GM12878 (cell line): ENCODE data around the gene RPS19BP1. TPM values are rescaled to one million over a fixed set of nuclear protein-coding genes. Genes with fewer than 3 reads are reported as not detected.

Source experiments
- CHD2 ChIP-seq: IDR thresholded peaks from 2 replicates; pipeline ENCODE4 v1.6.1; 2011; ENCODE audit warnings: low read depth, low read length, improper control_type of control experiment, borderline replicate concordance
- CREB1 ChIP-seq: IDR thresholded peaks from 2 replicates; pipeline ENCODE4 v1.6.1; 2012; ENCODE audit warnings: low read depth, mild to moderate bottlenecking, inconsistent platforms
- DPF2 ChIP-seq: fragments of 450-650 bp; IDR thresholded peaks from 2 replicates; pipeline ENCODE4 v1.6.1; 2017; ENCODE audit warnings: mild to moderate bottlenecking
- HDAC6 ChIP-seq: fragments of 200-600 bp; sonication (generic); IDR thresholded peaks from one replicate; pipeline ENCODE4 v1.8.0; 2017; ENCODE audit warnings: antibody characterized with exemption; ENCODE audit not compliant: unreplicated experiment
- IKZF1 ChIP-seq: fragments of 450-650 bp; conservative IDR thresholded peaks from 2 replicates; pipeline ENCODE4 v1.6.1; 2017; ENCODE audit warnings: antibody characterized with exemption, mild to moderate bottlenecking
- MXI1 ChIP-seq: fragments of 150-350 bp; IDR thresholded peaks from 2 replicates; pipeline ENCODE4 v1.6.1; 2011; ENCODE audit warnings: low read depth, mild to moderate bottlenecking, inconsistent platforms, low read length, improper control_type of control experiment
- NR2F1 ChIP-seq: fragments of 450-650 bp; conservative IDR thresholded peaks from 2 replicates; pipeline ENCODE4 v1.6.1; 2017; ENCODE audit warnings: mild to moderate bottlenecking
- RCOR1 ChIP-seq: conservative IDR thresholded peaks from 2 replicates; pipeline ENCODE4 v1.6.1; 2012; ENCODE audit warnings: low read depth, low read length, improper control_type of control experiment
- SIN3A ChIP-seq: IDR thresholded peaks from 2 replicates; pipeline ENCODE4 v1.6.1; 2012; ENCODE audit warnings: low read depth, low read length, improper control_type of control experiment
- SMAD1 ChIP-seq: fragments of 450-650 bp; IDR thresholded peaks from 2 replicates; pipeline ENCODE4 v1.6.1; 2018; ENCODE audit warnings: mild to moderate bottlenecking, low read depth; ENCODE audit not compliant: partially characterized antibody
- SP1 ChIP-seq: IDR thresholded peaks from one replicate; pipeline ENCODE4 v1.6.1; 2011; ENCODE audit warnings: low read depth, low read length
- STAT1 ChIP-seq: fragments of 450-650 bp; conservative IDR thresholded peaks from 2 replicates; pipeline ENCODE4 v1.6.1; 2014; ENCODE audit warnings: antibody characterized with exemption, mild to moderate bottlenecking
- TCF3 ChIP-seq: IDR thresholded peaks from 2 replicates; pipeline ENCODE4 v1.6.1; 2012; ENCODE audit warnings: low read depth, mild to moderate bottlenecking, low read length, borderline replicate concordance; ENCODE audit not compliant: insufficient read depth
- YBX1 ChIP-seq: fragments of 450-650 bp; IDR thresholded peaks from 2 replicates; pipeline ENCODE4 v1.6.1; 2016; ENCODE audit warnings: antibody characterized with exemption
- polyA plus RNA-seq, 11 experiments: library from polyadenylated mRNA; depleted of rRNA in 4 of 11; unstranded in 6 of 11; stranded (reverse) in 5 of 11; fragments of >200 nt; fragmentation: Nextera tagmentation in 4 of 11; fragmentation: Illumina TruSeq in 1 of 11; extraction: Ambion mirVana in 4 of 11; extraction: Trizol in 1 of 11; gene quantifications; 1 replicate in 1 of 11; 2 replicates in 10 of 11; pipeline versions ENCODE4 v1.2.1 to v1.2.3, GENCODE V29; 2011 to 2016; ENCODE audit warnings: inconsistent platforms in 2 of 11, missing spikeins in 2 of 11, low read depth in 1 of 11
- total RNA-seq, 4 experiments: library from RNA; depleted of rRNA in 3 of 4; stranded (reverse); fragments of >200 nt in 3 of 4; fragmentation: Illumina TruSeq in 1 of 4; extraction: Trizol in 1 of 4; gene quantifications; 2 replicates each; pipeline versions ENCODE4 v1.2.1 to v1.2.3, GENCODE V29; 2013 to 2021
- TF ChIP-seq, protein P1 (sequence below): fragments of 450-650 bp; IDR thresholded peaks from 2 replicates; pipeline ENCODE4 v1.6.1; 2014; ENCODE audit warnings: mild to moderate bottlenecking
- TF ChIP-seq, protein P2 (sequence below), 3 experiments: IDR thresholded peaks in 2 of 3; conservative IDR thresholded peaks in 1 of 3; 2 replicates each; pipeline ENCODE4 v1.5.1; 2011; ENCODE audit warnings: low read depth in 3 of 3, low read length in 3 of 3, mild to moderate bottlenecking in 3 of 3, control low read depth in 2 of 3, moderate library complexity in 2 of 3, inconsistent platforms in 1 of 3, mixed read lengths in 1 of 3; ENCODE audit not compliant: control insufficient read depth in 2 of 3, insufficient read depth in 1 of 3; ENCODE audit errors: extremely low read depth in 1 of 3
- TF ChIP-seq, protein P3 (sequence below): fragments of 450-650 bp; IDR thresholded peaks from 2 replicates; pipeline ENCODE4 v1.6.1; 2017; ENCODE audit warnings: mild to moderate bottlenecking, moderate library complexity
- TF ChIP-seq, protein P4 (sequence below): fragments of 450-650 bp; IDR thresholded peaks from 2 replicates; pipeline ENCODE4 v1.6.1; 2017; ENCODE audit warnings: mild to moderate bottlenecking, moderate library complexity

RPS19BP1 gene
- total and polyA plus RNA-seq, 10 of the 15 experiments (the other 5 are each of a cell fraction or from before 2014, with no cell fraction given): 2.7 to 206 (median 78.6) TPM

DNA sequence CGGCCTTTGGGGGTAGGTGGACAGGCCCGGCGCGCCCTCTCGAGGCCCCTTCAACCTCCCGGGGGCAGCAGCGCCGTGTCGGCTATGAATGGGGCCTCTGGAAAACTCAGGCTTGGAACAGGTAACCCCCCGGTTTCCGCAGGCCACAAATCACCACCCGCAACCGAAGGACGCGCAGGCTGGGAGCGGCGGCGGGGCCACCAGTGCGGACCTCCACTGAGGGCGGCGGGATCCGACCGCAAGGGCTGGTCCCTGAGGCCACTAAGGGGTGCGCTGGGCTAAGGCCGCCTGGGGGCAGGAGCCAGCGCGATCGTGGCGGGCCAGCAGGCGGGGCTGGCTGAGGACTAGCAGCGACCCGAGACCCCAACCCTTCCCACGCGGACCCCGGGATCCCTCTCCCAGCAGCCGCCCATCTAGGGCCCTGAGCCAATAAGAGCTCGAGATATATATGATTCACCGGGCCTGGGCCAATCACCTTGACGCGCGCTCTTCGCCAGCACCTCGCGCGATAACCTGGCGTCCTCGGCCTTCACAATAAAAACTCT lies 12.8 kb downstream of the RPS19BP1 start (continued):
- TF ChIP-seq, protein P1, sequence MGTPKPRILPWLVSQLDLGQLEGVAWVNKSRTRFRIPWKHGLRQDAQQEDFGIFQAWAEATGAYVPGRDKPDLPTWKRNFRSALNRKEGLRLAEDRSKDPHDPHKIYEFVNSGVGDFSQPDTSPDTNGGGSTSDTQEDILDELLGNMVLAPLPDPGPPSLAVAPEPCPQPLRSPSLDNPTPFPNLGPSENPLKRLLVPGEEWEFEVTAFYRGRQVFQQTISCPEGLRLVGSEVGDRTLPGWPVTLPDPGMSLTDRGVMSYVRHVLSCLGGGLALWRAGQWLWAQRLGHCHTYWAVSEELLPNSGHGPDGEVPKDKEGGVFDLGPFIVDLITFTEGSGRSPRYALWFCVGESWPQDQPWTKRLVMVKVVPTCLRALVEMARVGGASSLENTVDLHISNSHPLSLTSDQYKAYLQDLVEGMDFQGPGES: peak; percentile 45; the same call in 1 of the 2 replicates
- TF ChIP-seq SMAD1 (no peak), TCF3 (no peak), YBX1 (no peak), NR2F1 (peak; percentile 50), DPF2 (peak; percentile 53), SP1 (peak; percentile 90), MXI1 (peak; percentile 64; the same call in 1 of the 2 replicates), SIN3A (no peak), CREB1 (no peak), STAT1 (0 out of 2 replicates have a peak, but pooled peaks have one; percentile 76), CHD2 (peak; percentile 99), RCOR1 (peak; percentile 71; the same call in 1 of the 2 replicates), IKZF1 (0 out of 2 replicates have a peak, but pooled peaks have one; percentile 63), HDAC6 (no peak)
- TF ChIP-seq, protein P2, sequence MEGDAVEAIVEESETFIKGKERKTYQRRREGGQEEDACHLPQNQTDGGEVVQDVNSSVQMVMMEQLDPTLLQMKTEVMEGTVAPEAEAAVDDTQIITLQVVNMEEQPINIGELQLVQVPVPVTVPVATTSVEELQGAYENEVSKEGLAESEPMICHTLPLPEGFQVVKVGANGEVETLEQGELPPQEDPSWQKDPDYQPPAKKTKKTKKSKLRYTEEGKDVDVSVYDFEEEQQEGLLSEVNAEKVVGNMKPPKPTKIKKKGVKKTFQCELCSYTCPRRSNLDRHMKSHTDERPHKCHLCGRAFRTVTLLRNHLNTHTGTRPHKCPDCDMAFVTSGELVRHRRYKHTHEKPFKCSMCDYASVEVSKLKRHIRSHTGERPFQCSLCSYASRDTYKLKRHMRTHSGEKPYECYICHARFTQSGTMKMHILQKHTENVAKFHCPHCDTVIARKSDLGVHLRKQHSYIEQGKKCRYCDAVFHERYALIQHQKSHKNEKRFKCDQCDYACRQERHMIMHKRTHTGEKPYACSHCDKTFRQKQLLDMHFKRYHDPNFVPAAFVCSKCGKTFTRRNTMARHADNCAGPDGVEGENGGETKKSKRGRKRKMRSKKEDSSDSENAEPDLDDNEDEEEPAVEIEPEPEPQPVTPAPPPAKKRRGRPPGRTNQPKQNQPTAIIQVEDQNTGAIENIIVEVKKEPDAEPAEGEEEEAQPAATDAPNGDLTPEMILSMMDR (IDR thresholded peaks at IDR 0.05 in 2 of 3, conservative IDR thresholded peaks at IDR 0.05 in 1 of 3; ENCODE audit: control insufficient read depth in 2 of 3, extremely low read depth in 1 of 3, insufficient read depth in 1 of 3, low read depth in 3 of 3, low read length in 3 of 3): peak; percentile 26 to 75 (median 49); a peak in 4 of 6 replicates
- TF ChIP-seq, protein P3, sequence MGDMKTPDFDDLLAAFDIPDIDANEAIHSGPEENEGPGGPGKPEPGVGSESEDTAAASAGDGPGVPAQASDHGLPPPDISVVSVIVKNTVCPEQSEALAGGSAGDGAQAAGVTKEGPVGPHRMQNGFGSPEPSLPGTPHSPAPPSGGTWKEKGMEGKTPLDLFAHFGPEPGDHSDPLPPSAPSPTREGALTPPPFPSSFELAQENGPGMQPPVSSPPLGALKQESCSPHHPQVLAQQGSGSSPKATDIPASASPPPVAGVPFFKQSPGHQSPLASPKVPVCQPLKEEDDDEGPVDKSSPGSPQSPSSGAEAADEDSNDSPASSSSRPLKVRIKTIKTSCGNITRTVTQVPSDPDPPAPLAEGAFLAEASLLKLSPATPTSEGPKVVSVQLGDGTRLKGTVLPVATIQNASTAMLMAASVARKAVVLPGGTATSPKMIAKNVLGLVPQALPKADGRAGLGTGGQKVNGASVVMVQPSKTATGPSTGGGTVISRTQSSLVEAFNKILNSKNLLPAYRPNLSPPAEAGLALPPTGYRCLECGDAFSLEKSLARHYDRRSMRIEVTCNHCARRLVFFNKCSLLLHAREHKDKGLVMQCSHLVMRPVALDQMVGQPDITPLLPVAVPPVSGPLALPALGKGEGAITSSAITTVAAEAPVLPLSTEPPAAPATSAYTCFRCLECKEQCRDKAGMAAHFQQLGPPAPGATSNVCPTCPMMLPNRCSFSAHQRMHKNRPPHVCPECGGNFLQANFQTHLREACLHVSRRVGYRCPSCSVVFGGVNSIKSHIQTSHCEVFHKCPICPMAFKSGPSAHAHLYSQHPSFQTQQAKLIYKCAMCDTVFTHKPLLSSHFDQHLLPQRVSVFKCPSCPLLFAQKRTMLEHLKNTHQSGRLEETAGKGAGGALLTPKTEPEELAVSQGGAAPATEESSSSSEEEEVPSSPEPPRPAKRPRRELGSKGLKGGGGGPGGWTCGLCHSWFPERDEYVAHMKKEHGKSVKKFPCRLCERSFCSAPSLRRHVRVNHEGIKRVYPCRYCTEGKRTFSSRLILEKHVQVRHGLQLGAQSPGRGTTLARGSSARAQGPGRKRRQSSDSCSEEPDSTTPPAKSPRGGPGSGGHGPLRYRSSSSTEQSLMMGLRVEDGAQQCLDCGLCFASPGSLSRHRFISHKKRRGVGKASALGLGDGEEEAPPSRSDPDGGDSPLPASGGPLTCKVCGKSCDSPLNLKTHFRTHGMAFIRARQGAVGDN: peak; percentile 49; the same call in 1 of the 2 replicates
- TF ChIP-seq, protein P4, sequence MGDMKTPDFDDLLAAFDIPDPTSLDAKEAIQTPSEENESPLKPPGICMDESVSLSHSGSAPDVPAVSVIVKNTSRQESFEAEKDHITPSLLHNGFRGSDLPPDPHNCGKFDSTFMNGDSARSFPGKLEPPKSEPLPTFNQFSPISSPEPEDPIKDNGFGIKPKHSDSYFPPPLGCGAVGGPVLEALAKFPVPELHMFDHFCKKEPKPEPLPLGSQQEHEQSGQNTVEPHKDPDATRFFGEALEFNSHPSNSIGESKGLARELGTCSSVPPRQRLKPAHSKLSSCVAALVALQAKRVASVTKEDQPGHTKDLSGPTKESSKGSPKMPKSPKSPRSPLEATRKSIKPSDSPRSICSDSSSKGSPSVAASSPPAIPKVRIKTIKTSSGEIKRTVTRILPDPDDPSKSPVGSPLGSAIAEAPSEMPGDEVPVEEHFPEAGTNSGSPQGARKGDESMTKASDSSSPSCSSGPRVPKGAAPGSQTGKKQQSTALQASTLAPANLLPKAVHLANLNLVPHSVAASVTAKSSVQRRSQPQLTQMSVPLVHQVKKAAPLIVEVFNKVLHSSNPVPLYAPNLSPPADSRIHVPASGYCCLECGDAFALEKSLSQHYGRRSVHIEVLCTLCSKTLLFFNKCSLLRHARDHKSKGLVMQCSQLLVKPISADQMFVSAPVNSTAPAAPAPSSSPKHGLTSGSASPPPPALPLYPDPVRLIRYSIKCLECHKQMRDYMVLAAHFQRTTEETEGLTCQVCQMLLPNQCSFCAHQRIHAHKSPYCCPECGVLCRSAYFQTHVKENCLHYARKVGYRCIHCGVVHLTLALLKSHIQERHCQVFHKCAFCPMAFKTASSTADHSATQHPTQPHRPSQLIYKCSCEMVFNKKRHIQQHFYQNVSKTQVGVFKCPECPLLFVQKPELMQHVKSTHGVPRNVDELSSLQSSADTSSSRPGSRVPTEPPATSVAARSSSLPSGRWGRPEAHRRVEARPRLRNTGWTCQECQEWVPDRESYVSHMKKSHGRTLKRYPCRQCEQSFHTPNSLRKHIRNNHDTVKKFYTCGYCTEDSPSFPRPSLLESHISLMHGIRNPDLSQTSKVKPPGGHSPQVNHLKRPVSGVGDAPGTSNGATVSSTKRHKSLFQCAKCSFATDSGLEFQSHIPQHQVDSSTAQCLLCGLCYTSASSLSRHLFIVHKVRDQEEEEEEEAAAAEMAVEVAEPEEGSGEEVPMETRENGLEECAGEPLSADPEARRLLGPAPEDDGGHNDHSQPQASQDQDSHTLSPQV: no peak
